Lower lobe of right lung (tissue), 2 donors: ENCODE data around the gene BCL2. TPM values are rescaled to one million over a fixed set of nuclear protein-coding genes. Genes with fewer than 3 reads are reported as not detected.

ENCODE experiments used
- ATAC-seq, 2 donors: fragments of 200-7000 bp; cut with Tn5 transposase; one replicate each; pipeline ENCODE4 v1.9.1; 2020 to 2022; ENCODE audit warnings: mild to moderate bottlenecking in 2 of 2, moderate library complexity in 2 of 2
- DNase-seq: peaks from one replicate; pipeline ENCODE4 v3.0.0-alpha.2; 2020
- H3K27ac ChIP-seq: fragments of 200-600 bp; one replicate; pipeline ENCODE4 v1.8.0; 2022
- H3K27me3 ChIP-seq: fragments of 200-600 bp; one replicate; pipeline ENCODE4 v1.8.0; 2022; ENCODE audit warnings: low read depth
- H3K36me3 ChIP-seq: fragments of 200-600 bp; one replicate; pipeline ENCODE4 v1.8.0; 2022; ENCODE audit warnings: mild to moderate bottlenecking
- H3K4me1 ChIP-seq: fragments of 200-600 bp; one replicate; pipeline ENCODE4 v1.8.0; 2022
- H3K4me3 ChIP-seq: fragments of 200-600 bp; one replicate; pipeline ENCODE4 v1.8.0; 2022; ENCODE audit warnings: mild to moderate bottlenecking
- H3K9me3 ChIP-seq: fragments of 200-600 bp; one replicate; pipeline ENCODE4 v1.8.0; 2022
- intact Hi-C: fragments of 100-400 bp; cut with DNase I; formaldehyde crosslinking; loops from one replicate; pipeline ENCODE4 v1.11.0; 2022
- total RNA-seq: library from RNA; stranded (reverse); fragmentation: NEBNext Ultra II Directional; extraction: Animal tissue kit (Norgen Biotek cat#: 25700); gene quantifications from one replicate; pipeline ENCODE4 v1.2.1, GENCODE V29; 2021
- TF ChIP-seq, protein P1 (sequence below): fragments of 200-600 bp; IDR thresholded peaks from one replicate; pipeline ENCODE4 v1.8.0; 2022; ENCODE audit warnings: antibody characterized with exemption, mild to moderate bottlenecking
- donor health status: DM: no; HTN: yes; CAD: no; lungs with severe emphysema.

Gene BCL2
- total RNA-seq, 1 donor from 2014 or later, result 11.0 TPM

DNA sequence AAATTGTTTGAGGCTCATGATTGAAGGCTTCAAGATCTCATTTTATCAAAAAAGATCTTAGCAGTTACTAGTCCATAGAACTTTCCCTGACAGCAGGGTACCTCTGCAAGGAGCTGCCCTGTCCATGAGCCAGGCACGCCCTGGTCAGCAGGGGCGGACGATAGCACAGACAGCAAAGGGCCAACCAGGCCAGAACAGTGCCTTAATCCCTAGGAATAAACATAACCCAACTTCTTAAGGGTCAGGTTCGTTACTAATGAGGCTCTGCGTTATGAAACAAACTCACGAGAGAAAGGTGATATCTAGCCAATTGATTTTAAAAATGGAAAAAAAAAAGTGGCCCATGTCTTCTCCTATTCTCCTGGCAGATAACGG is 59.2 kb downstream of the BCL2 start:
- Histone ChIP-seq H3K4me1 (peaks cover 7% of the 10 kb centered on the region), H3K27ac (no peak overlapping the region), H3K27me3 (no peaks in the 10 kb centered on the region), H3K9me3 (no peaks in the 10 kb centered on the region), H3K4me3 (no peak overlapping the region), H3K36me3 (no peaks in the 10 kb centered on the region)
- ATAC-seq (no peak), DNase-seq (no peak)
- intact Hi-C loops, result no loop called here
- TF ChIP-seq, protein P1, sequence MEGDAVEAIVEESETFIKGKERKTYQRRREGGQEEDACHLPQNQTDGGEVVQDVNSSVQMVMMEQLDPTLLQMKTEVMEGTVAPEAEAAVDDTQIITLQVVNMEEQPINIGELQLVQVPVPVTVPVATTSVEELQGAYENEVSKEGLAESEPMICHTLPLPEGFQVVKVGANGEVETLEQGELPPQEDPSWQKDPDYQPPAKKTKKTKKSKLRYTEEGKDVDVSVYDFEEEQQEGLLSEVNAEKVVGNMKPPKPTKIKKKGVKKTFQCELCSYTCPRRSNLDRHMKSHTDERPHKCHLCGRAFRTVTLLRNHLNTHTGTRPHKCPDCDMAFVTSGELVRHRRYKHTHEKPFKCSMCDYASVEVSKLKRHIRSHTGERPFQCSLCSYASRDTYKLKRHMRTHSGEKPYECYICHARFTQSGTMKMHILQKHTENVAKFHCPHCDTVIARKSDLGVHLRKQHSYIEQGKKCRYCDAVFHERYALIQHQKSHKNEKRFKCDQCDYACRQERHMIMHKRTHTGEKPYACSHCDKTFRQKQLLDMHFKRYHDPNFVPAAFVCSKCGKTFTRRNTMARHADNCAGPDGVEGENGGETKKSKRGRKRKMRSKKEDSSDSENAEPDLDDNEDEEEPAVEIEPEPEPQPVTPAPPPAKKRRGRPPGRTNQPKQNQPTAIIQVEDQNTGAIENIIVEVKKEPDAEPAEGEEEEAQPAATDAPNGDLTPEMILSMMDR, result no peak

DNA sequence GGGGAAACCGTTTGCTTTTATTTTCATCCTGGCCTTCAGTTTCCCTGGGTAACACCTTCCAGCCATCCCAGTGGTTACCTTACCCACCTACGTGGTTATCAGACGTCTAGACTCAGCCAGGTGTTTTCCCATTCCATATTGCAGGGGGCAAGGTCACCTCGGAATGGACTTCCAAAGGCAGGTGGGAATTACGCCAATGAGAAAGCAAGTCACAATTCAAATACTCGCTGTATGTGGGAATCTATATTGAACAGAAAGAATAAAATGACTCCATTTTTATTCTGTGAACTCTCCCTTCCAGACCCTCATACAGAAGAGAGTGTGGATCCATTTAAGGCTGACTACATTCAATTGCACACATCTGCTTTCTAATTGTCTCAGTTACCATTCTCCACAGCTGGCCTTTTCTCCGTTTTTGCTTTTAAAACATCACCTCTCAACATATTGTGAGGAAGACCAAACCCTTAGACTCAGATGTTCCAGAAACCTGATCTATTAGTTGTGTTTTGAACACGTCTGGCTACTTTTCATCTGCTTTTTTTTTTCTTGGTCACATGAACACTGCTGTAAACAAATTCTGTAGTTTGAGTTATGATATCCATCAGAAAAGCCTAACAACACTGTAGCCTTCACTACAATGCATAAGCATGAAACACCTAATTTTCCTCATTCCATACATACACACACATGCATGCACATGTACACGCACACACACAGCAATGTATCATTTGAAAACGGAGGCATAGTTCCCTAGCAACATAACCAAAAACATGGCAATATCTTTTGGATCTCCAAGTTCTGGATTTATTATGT is 59.8 kb downstream of the BCL2 start:
- Histone ChIP-seq H3K36me3 (no peaks in the 10 kb centered on the region), H3K9me3 (no peaks in the 10 kb centered on the region), H3K4me3 (no peak overlapping the region), H3K27me3 (no peaks in the 10 kb centered on the region), H3K27ac (no peak overlapping the region), H3K4me1 (peaks cover 7% of the 10 kb centered on the region)
- ATAC-seq, result no peak
- TF ChIP-seq, protein P1, result no peak
- no peak for DNase-seq
- intact Hi-C loops, result no loop called here

DNA sequence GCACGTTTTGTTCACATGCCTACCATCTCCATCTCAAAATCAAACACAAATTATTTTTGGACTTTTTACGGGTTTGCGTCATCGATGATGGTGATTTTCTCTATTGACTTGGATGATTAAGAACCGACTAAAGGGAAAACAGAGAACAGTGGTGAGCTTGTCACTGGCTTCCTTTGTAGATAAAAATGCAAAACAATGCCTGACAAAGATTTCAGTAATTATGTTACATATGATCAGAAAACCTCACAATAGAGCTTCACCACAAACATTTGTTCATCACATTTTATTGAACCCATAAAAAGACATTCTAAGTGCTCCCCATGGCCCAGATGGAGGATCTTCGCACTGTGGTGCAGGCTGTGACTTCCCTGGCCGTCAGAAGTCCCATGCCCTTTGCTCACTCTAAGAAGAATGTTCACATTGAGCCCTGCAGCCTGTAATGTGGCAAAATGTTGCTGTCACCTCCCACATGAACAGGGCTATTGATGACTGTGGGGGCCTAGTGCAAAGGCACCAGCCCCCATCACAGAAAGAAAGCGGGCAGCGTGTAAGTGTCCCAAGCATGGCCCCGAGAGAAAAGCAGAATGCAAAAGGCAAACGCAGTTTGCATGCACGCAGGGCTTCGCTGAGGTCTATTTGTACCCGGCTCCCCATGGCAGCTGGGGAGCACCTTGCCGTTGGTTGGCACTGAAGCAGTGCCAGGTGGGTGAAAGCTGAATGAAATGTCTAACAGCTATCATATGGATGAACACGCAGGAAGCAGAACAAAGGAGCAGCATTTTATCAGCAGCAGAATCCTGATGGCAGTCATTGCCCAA is 60.6 kb downstream of the BCL2 start:
- TF ChIP-seq, protein P1, result no peak
- intact Hi-C loops, result no loop called here
- DNase-seq (no peak), ATAC-seq (no peak)
- no peaks in the 10 kb centered on the region for H3K9me3 ChIP-seq
- peaks cover 7% of the 10 kb centered on the region for H3K4me1 ChIP-seq
- no peak overlapping the region for H3K27ac ChIP-seq
- H3K27me3 ChIP-seq, result no peaks in the 10 kb centered on the region
- H3K4me3 ChIP-seq, result no peak overlapping the region
- H3K36me3 ChIP-seq, result no peaks in the 10 kb centered on the region

DNA sequence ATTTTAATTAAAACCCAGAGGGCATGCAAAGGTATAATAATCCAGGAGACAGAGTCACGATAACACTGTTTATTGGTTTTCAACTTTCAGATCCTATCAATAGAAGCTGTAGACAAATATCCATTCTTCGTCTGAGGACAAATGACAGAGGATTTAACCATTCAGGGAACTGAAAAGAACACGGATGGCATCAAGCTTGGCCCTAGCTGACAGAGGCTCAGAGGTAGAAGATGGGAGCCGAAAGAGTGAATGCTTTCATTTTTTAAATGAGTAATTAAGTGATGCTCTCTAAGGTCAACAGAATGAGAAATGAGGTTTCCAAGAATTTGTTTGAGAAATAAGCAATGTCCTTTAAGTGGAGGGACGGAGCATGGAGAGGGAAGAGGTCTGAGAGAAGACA is 62.1 kb downstream of the BCL2 start:
- no peaks in the 10 kb centered on the region for H3K9me3 ChIP-seq
- no peaks in the 10 kb centered on the region for H3K27me3 ChIP-seq
- DNase-seq (no peak), ATAC-seq (no peak)
- H3K4me1 ChIP-seq, result no peaks in the 10 kb centered on the region
- no peak overlapping the region for H3K4me3 ChIP-seq
- no peak overlapping the region for H3K27ac ChIP-seq
- intact Hi-C loops, result no loop called here
- no peaks in the 10 kb centered on the region for H3K36me3 ChIP-seq
- TF ChIP-seq, protein P1, result no peak

DNA sequence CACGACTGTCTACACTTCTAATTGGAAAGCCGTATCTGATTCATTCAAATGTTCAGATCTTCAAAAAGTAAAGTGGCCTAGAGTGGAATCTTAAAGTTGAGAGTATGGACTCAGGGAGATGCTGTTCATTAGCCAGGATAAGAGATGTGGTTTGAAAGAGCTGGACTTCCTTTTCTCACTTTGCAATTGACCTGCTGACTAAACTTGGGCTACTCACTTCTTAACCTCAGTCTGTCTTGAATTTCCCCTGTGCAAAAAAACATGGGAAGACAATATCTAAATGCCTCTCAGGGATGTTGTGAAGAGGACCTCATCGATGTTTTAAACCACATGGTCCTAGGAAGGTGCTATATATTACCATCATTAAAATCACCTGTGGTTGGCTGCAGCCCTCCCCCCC is 64.1 kb downstream of the BCL2 start:
- DNase-seq, result no peak
- H3K4me1 ChIP-seq, result peaks cover under 1% of the 10 kb centered on the region
- no peak overlapping the region for H3K27ac ChIP-seq
- no peak overlapping the region for H3K4me3 ChIP-seq
- intact Hi-C loops, result no loop called here
- TF ChIP-seq, protein P1, result no peak
- ATAC-seq, result no peak
- no peaks in the 10 kb centered on the region for H3K9me3 ChIP-seq
- H3K36me3 ChIP-seq, result no peaks in the 10 kb centered on the region
- no peaks in the 10 kb centered on the region for H3K27me3 ChIP-seq
